Fibroblast of peridontal ligament (primary cell): ENCODE results near the gene BBS9.
"Not testable (repeated sequence)": the region's sequence is repeated elsewhere in the genome, so short reads cannot be mapped to it uniquely, and the experiment has no call there.

ENCODE experiments used
- DNase-seq: peaks from one replicate; pipeline ENCODE4 v3.0.0-alpha.2; 2010; ENCODE audit errors: extremely low read depth

BBS9 gene

DNA sequence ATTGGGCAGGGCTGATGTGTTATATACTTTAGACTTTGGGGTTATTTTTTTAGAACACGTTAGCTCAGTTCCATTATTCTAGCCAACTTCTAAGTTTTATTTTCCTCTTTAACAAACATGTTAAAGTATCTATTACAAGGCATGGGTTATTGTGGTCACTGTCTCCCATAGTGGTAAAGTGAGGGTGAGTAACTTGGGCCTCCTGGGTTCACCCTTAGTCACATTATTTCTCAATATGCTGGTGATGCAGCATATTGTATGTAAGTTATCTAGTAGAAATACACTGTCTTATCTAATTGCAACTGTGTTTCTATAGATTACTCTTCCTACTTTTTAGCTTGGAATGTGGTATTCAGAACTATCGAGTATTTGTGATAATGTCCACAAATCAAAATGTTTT lies 65.9 kb downstream of the BBS9 start:
- peak; percentile 96 for DNase-seq

DNA sequence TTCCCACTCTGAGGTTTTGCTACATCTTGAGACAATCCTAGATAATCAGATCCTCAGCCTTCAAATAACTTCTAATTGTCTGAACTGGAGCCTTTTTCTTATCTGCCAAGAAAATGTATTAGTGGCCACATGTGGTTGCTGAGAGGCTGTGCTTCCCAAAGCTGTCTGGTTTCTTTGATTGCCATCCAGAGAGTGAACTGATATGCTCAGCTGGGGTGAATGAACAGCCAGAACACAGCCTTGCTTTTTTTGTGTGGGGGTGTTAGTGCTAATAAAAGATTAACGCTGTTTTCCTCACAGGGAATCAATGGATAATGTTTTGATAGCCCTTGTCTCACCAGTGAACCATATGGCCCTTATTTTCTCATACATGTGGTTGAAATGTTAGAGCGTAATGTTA lies 66.9 kb downstream of the BBS9 start:
- peak; percentile 74 for DNase-seq

DNA sequence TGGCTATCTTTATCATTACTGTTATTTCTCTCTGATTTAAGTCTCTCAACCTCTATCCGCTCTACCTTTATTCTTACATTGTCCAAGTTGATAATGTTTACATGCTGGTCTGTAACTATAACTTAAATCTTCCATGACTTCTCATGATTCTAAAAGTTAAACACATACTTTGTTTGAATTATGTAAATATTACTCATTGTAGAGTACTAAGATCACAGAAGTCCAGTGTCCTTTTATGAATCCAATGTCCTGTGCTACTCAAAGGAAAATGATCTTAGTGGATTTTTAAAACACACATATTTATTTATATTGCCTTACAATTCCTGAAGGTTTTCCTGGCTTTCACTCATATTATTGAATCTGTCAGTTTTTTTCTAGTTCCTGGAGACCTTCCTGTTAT lies 70.9 kb downstream of the BBS9 start:
- DNase-seq = no peak

DNA sequence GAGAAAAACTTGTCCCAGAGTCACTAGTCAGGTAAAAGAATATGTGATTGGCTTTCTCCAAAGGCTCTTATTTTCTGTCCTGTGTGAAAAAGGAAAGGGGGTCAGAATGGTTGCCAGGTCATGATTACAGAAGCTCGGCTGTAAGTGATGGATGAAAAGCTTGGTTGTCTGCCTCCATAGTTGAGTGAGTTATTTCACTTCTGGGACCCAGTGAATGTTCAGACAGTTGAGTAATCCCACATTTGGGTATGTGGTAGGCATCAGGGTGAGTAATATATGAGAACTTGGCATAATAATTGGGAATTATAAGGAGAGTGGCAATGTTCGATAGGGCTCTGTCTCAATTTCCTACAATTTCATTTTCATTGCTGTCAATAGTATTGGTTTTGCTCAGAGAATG lies 72.5 kb downstream of the BBS9 start:
- no peak for DNase-seq

DNA sequence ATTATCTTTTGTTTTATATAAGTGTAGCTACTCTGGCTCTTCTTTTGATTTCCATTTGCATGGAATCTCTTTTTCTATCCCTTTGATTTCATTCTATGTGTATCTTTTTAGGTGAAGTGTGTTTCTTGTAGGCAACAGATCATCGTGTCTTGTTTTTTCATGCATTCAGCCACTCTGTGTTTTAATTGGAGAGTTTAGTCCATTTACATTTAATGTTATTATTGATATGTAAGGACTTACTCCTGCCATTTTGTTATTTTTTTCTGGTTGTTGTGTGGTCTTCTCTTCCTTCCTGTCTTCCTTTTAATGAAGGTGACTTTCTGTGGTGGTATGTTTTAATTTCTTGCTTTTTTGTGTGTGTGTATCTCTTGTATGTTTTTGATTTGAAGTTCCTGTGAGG lies 81.6 kb downstream of the BBS9 start:
- DNase-seq = no peak

DNA sequence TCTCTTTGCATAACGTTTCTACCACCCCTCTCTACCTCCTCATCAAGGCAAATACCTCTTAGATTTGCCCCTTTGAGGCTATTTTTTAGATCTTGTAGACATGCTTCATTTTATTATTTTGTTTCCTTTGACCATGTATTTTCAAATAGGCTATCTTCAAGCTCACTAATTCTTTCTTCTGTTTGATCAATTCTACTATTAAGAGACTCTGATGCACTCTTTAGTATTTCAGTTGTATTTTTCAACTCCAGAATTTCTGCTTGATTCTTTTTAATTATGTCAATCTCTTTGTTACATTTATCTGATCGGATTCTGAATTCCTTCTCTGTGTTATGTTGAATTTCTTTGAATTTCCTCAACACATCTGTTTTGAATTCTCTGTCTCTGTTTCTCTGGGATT lies 82.8 kb downstream of the BBS9 start:
- no peak for DNase-seq

DNA sequence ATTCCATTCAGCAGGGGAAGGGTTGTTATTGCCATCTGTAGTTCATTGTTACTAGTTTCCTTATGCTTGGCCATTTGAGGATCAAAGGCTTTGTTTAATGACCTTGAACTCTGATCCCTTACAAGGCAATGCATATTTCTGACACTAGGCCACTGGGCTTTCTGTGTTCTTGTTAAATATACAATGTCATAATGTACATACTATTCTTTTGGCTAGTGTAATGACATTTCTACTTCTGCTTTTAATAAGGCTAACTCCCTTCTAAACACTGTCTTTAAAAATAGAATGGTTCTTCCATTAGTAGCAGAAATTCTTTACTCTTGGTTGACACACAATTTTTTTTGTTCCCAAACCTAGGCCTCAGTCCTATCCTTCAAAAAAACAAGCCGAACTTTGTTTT lies 86.6 kb downstream of the BBS9 start:
- no peak for DNase-seq

DNA sequence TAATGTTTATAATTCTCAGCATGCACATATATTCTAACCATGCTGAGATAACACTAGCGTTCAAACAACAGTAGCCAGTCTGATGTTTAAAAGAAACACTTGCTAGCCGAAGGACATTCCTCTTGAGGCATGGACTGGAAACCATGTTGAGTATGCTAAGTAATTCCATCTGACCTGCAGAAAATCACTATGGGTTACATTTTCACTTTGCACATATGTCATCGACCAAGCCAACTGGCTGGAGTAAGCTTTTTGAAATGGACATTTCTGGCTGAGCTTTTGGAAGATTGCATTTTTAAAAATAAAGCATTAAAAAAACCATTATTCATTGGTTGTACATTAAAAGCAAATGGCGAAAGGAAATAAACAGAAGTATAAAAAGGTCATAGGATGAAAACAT lies 88.2 kb downstream of the BBS9 start:
- DNase-seq = no peak

DNA sequence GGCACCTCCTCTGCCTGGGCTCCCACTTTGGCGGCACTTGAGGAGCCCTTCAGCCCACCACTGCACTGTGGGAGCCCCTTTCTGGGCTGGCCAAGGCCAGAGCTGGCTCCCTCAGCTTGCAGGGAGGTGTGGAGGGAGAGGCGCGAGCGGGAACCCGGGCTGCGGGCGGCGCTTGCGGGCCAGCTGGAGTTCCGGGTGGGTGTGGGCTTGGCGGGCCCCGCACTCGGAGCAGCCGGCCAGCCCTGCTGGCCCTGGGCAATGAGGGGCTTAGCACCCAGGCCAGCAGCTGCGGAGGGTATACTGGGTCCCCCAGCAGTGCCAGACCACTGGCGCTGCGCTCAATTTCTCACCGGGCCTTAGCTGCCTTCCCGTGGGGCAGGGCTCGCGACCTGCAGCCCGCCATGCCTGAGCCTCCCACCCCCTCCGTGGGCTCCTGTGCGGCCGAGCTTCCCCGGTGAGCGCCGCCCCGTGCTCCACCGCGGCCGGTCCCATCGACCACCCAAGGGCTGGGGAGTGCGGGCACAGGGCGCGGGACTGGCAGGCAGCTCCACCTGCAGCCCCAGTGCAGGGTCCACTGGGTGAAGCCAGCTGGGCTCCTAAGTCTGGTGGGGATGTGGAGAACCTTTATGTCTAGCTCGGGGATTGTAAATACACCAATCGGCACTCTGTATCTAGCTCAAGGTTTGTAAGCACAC lies 89.6 kb downstream of the BBS9 start:
- not testable (repeated sequence) for DNase-seq

DNA sequence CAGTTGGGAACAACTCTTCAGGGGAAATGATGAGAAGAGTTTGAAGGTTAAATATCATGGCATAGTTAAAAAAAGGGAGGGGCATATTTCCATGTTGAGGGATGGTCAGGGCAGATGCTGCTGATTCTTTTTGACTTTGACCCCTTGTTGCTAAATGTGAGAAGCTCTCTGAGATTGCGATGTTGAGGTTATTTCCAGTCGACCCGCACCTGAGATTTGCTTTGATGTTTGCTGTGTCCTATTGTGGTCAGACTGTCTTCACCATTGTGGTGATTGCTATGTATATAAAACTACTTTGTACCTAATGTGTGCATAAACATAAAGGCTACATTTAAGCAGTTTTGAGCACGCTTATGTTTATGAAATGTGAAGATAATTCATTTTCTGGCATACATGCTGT lies 90.9 kb downstream of the BBS9 start:
- DNase-seq = no peak

DNA sequence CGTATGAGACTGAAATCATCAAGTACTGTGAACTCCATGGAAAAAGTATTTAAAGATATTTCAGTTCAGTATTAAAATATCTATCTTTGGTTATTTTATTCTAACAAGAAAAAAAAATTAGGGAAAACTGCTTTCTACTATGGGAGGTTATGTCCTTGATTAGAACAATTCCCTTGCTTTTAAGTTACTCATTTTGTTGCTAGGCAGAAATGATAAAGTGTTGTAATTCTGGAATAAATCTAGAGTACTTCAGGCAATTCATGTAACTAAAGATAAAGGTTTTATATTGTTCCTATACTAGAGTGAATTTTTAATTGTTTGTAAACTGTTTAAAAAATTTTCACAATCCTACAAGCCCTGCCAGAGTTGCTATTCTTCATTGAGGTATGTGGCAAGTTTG lies 92.0 kb downstream of the BBS9 start:
- DNase-seq = no peak

DNA sequence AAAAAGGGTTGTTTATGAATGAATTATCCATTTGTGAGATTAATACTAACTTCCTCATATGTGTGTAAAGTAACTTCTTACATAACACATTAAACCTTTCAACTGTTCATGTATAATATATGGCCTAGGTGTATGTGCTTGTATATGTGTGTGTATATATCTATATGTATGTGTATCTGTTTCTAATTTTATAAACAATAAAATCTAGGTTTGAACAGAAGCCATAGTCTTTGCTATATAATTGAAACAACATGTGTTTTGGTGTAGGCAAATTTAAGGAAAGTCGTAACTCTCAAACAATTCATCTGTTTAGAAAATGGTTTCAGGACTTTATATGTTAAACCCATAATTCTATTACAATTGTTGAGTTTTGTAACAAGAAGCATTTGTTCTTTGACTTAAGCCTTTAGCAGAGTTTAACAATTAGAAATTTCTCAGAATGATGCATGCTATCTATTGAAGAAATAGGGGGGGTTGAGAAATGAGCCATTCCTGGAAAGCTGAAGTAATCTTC lies 103.3 kb downstream of the BBS9 start:
- DNase-seq = peak; percentile 67

DNA sequence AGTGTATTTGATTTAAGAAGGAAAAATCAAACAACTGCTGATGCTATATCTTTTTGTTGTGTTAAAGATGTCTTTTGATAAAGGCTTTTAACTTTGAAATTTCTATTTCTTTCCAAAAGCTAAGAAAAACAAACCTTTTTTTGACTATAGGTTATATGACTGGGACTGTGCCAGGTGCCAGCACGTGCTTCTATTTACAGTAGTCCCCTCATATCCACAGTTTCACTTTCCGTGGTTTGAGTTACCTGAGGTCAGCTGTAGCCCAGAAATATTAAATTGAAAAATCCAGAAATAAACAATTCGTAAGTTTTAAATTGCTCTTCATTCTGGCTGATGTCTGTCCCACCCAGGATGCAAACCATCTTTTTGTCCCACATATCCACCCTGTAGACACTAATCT lies 104.3 kb downstream of the BBS9 start:
- DNase-seq = no peak

DNA sequence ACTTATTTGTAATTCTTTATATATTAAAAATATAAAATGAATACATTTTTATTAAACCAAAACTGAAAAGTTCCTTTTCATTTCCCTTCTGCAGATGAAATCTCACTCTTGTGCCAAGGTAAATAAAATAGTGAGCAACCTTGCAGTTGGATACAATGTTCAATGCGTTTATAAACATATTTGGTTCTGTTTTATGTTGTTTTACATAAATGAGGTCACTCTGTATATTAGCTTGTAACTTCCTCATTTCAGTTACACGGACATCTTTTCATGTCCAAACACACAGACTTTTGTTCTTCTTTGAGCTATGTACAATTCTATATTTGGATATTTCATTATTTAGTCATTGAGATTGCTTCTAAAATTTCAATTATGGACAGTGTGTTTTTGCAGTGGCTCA lies 107.7 kb downstream of the BBS9 start:
- no peak for DNase-seq

DNA sequence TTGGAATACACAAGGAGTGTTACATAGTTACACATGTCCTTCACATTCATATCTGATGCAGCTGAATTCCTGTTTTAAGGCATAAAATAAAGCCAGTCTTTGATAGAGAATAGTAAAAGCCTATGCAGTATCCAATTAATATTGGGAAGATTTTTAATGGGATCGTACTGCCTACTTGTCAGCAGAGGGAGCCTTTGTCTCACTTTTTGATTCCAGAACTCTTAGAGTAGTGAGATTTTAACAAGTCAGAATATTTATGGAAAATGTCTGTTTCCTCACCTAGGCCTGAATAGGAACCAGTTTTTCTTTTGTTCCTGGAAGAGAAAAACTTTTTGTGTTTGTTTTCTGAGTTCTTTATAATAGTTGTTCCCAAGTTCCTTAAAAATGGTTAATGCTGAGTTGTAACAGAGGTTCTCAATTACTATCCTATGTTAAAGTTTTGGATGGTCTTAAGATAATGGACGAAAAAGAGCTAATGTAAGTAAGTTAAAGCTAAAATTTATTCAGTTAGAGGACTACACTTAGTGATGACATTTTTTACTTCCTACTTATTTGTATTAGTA lies 114.0 kb downstream of the BBS9 start:
- peak; percentile 83 for DNase-seq

DNA sequence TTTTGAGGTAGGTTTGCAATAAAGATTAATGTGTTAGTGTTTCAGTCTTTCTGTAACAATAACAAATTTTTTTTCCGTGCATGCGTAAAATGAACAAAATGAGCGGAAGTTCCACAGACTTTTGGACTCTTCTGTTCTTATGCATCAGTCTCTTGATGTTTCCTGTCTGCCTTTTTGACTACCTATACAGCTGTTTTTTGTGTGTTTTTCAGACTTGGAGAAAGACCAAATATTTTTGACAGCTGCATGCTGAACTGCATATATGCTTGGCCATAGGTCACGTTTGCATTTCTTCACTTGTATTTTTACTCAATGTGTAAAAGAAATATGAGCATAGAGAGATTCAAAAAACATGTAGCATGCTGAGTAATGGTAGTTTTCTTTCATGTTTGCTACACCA lies 119.3 kb downstream of the BBS9 start:
- DNase-seq = no peak

DNA sequence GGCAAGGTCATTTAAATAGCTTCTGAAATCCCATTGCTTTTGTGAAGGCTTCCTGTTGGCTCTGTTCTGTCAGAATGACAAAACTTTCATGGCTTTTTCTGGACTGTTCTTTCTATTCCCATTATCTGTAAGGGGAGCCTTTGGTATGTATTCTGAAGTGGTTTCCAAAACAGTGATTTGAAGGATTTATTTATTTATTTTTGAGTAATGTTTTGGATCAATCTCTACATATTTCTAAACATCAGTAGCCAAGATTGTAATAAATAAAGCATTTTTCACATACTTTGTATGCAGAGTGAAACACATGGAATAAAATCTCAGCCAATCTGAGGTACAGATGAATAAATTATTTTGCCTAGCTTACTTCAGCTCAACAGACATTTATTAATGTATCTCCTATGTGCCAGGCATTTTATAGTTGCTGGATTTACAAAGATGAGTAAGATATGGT lies 121.1 kb downstream of the BBS9 start:
- peak; percentile 96 for DNase-seq

DNA sequence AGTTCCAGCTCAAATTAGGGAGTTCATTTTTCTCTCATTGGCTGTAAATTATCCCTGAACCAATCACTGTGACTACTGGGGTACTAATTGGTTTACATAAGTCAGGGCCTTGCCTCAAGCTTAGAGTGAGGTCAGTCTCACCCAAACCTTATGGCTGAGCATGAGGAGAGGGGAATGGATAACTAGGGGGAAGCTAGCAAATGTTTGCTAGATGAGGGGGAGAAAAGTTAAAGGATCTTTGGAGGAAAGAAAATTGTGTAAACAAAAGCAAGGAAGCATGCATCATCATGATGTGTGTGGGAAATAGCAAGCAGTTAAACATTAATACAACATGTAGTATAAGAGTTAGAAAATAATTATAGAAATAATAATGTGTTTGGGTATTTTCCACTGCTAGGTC lies 121.9 kb downstream of the BBS9 start:
- peak; percentile 13 for DNase-seq

DNA sequence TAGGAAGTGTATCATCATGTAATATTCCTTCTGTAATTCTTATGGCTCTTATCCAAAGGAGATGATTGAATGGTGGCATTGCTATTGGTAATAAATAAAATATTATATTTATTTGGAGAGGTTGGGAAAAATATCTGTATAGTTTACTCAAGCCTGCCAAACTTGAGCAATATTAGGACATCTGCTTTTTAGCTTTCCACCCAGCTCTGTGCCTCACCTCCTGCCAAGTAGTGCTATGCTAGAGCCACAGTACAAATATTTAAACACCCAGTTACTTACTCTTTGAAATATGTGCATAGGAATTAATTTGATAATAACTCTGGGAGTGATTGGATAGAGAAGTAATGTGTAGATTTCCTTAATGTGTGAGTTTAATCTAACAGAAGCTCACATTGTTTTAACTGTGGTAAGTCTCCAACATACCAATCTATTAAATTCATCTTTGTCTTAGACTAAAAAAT lies 129.2 kb downstream of the BBS9 start:
- DNase-seq = peak; percentile 54

DNA sequence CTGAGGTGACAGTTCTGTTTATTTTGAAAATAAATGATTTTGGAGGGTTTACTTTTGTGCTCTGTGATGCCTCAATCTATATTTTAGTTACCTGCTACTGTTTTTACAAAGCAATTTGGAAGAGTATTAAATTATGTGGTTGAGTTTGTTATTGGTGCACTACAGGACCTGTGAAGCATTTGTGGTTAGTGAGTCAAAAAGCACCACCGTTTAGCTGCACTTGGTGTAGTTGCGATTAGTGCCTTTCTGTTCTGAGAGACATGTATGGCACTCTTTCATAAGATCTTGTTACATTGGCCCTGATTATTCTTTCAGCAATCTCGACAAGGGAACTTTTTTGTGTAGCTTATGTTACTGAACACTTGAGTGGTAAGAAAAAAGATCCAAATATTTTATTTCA lies 132.2 kb downstream of the BBS9 start:
- peak; percentile 43 for DNase-seq

DNA sequence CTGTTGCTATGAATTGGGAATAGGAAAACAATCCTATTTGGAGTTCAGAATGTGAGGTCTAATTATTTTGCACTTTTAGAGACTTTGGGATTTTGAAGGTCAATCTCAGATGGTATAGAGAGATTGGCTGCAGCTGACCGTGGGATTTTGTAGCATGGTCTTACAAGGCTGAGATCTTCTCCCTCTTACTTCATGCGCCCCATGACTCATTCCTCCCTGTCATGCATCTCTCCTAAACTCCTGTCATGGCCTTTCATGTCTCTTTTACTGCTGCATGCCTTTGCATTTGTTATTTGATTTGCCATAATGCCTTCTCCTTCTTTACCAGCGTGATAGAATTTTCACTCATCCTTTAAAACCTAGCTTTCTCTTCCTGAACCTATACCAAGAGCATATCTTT lies 133.1 kb downstream of the BBS9 start:
- DNase-seq = peak; percentile 22

DNA sequence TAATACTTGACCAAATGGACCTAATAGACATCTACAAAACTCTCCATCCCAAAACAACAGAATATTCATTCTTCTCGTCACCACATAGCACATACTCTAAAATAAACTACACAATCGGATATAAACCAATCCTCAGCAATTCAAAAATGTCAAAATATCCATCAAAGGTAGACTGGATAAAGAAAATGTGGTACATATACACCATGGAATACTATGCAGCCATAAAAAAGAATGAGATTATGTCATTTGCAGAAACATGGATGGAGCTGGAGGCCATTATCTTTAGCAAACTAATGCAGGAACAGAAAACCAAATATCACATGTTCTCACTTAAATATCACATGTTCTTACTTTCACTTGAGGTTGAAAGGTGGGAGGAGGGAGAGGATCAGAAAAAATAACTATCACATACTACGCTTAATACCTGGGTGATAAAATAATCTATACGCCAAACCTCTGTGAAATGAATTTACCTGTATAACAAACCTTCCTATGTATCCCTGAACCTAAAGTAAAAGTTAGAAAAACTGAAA lies 142.5 kb downstream of the BBS9 start:
- DNase-seq = not testable (repeated sequence)

DNA sequence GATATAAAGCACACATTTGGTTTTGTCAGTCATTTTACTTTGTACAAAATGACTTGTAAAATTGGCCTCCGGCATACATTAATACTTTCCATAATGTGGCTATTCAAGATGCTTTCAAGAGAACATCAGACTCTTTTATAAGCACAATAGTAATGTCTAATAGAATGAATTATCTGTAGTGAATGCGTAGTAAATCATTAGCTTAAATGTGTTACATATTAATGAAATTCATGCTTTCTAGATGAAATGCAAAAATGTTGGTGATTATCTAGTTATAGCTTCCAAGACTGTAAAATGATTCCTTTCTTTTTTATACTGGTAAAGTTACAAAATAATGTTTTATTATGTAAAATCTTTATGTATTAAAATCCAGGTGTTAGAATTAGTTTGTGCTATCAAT lies 144.0 kb downstream of the BBS9 start:
- DNase-seq = no peak
